Gastrocnemius medialis (tissue), 4 donors: ENCODE data around the gene PTPN13.

Experiments used
- CTCF ChIP-seq, 5 experiments: fragments of 450-650 bp in 3 of 5; fragments of 200-600 bp in 2 of 5; sonication (generic) in 2 of 5; IDR thresholded peaks in 4 of 5; conservative IDR thresholded peaks in 1 of 5; 1 replicate in 4 of 5; 2 replicates in 1 of 5; pipeline ENCODE4 v1.5.1; 2016 to 2019; ENCODE audit warnings: antibody characterized with exemption in 5 of 5, mild to moderate bottlenecking in 3 of 5, moderate library complexity in 3 of 5
- POLR2A ChIP-seq, 2 donors: fragments of 450-650 bp; IDR thresholded peaks; one replicate each; pipeline ENCODE4 v1.6.1; 2017; ENCODE audit warnings: antibody characterized with exemption in 2 of 2, mild to moderate bottlenecking in 2 of 2, moderate library complexity in 2 of 2

- TF ChIP-seq CTCF (IDR thresholded peaks at IDR 0.05 in 4 of 5, conservative IDR thresholded peaks at IDR 0.05 in 1 of 5): no peak
- no peak for TF ChIP-seq POLR2A (IDR thresholded peaks at IDR 0.05)
These were observed 39.7 kb downstream of the PTPN13 start for GRCh38 chr4:86633854-86634253.
